GM19099 (cell line): ENCODE data around the gene ABI2.

Experiments used
- POLR2A ChIP-seq: IDR thresholded peaks from 3 replicates; pipeline ENCODE4 v1.6.1; 2011; ENCODE audit warnings: low read depth; ENCODE audit not compliant: insufficient read length; ENCODE audit errors: extremely low read depth

ABI2 gene

DNA sequence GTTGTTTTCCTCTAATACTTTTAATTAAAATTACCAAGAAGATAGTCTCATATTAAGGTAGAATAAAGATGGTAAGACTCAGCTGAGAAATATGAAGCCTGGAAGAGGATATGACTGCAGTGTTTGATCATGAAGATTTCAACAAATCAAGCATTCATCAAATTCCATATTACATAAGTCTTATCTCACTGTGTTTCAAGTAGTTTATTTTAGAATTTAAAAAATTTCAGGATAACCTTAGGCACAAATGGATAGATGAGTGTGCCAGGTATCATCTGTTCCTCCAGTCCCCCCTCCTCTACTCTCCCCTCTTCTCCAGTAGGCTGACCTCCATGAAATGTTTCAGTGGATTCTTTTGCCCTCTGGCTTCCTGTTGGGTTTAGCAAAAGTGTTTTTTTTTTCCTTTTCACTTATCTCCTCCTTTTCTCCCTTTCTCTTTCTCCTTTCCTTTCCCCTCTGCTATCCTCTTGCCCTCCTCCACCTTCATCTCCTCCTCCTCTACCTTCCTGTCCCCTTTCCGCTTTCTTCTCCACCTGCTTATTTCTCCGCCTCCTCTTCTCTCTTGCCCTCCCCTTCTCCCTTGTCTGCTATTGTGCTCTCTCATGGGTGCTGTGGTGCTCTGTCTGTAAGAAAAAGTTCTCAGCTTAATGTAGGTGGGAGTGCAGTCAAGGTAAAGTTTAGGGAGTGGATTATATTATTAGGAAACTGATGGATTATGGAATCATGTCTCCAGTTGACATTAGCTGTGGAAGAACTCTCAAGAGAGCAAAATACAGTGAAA, 72.8 kb downstream of the ABI2 start:
- TF ChIP-seq POLR2A, result no peak

GRCh38 chr2:203404996-203405395, 76.8 kb downstream of the ABI2 start:
- no peak for TF ChIP-seq POLR2A

GRCh38 chr2:203407496-203407895, 79.3 kb downstream of the ABI2 start:
- TF ChIP-seq POLR2A, result no peak

- TF ChIP-seq POLR2A, result no peak
Measured at GRCh38 chr2:203412546-203413331, 84.5 kb downstream of the ABI2 start.

GRCh38 chr2:203413796-203414195, 85.6 kb downstream of the ABI2 start:
- TF ChIP-seq POLR2A, result no peak

DNA sequence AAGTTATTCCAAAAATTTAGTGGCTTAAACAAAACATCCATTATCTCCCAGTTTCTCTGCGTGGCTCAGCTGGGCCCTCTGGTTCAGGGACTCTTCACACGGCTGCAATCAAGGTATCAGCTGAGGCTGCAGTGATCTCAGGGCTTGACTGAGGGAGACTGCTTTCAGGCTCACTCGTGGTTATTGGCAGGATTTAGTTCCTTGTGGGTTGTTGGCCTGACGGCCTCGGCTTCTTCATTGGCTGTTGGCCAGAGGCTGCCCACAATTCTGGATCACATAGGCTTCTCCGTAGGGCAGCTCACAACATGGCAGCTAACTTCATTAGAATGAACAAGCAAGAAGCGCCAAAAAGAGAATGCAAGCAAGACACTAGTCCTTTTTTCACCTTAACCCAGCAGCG, 90.1 kb downstream of the ABI2 start:
- no peak for TF ChIP-seq POLR2A

DNA sequence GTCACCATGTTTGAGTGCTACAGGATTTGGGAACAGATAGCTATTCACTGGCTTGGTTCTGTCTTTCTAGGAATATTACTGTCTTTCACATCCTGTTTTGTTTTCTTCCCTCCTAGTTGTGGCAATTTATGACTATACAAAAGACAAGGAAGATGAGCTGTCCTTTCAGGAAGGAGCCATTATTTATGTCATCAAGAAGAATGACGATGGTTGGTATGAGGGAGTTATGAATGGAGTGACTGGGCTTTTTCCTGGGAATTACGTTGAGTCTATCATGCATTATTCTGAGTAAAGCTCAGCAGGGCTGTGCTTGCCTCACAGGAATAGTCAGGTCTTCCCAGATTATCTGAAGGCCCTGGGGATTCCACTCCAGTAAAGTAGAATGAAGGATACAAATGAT, 98.9 kb downstream of the ABI2 start:
- TF ChIP-seq POLR2A, result no peak

DNA sequence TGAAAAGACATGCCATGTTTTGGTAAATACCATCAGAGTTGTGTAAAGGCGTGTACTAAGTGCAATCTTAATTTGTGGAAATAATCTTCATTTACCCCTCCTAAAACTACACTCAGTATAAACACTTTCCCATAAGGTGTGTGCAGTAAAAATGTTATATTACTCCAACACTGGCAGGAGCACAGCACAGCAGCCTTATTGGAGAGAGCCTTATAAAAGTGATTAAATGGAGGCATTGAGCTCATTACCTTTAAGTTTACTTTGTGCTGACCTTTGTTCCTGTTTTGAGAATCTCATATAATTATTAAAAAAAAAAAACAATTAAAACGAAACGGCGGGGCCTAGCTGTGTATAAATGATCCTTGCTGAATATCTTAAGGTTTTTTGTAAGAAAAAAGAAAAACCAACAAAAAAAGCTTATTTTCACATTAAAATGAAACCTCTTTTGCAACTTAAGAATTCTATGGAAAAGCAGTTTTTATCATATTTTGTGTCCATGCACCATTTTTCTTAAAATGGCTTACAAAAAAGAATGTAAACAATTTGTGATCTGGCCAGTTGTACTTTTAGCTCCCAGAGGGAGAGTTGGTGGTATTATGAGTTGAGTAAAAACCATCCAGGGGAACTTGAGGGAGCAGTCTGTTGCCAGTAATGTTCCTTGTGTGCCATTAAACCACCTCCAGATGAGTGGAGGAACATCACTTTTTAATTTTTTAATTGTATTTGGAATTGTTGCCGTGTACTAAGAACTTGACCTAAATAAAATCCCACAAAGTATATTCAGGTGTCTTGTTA, 103.4 kb downstream of the ABI2 start:
- no peak for TF ChIP-seq POLR2A

GRCh38 chr2:203432811-203433210, 104.6 kb downstream of the ABI2 start:
- no peak for TF ChIP-seq POLR2A

DNA sequence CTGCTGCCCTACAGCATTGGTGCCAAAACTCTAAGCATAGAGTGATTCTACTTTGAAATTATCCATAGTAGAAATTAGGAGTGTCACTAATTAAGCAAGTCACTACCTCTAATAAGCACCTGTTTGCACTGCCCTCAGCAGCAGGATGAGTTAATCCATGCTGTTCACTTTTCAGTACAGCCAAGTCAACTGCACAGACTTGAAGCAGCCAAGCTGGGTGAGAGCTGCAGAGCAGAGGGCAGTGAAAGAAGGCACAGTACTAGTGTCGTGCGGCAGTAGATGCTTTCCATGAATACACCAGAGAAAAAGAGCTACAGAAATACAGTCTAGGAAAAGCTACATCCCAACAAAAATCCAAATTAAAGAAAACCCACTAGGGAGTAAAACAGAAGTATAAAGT, 108.3 kb downstream of the ABI2 start:
- TF ChIP-seq POLR2A, result no peak

GRCh38 chr2:203437511-203437910, 109.3 kb downstream of the ABI2 start:
- TF ChIP-seq POLR2A, result no peak

- no peak for TF ChIP-seq POLR2A
Measured at GRCh38 chr2:203438528-203438927, 110.3 kb downstream of the ABI2 start.

DNA sequence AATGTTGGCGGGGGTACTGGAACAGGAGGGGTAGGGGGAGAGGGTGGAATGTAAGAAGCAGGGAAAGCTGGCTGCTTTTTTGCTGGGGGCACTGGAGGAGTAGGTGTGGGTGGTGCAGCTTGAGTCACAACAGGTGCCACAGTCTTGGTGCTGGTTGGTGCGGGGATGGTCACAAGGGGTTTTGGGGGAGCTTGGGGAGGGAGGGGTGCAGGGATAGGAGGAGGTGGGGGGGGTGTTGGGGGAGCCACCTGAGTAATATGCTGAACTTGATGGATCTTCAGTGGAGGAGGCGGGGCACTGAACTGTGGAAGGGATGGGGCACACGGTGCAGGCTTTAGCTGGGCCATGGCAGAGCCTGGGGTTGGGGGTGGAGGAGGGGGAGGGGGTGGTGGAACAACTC, 112.5 kb downstream of the ABI2 start:
- no peak for TF ChIP-seq POLR2A

GRCh38 chr2:203441463-203441862, 113.3 kb downstream of the ABI2 start:
- no peak for TF ChIP-seq POLR2A

GRCh38 chr2:203442463-203442862, 114.3 kb downstream of the ABI2 start:
- TF ChIP-seq POLR2A, result no peak
